Measurements from ENCODE around the gene MTO1.
"Not testable (repeated sequence)": the region's sequence is repeated elsewhere in the genome, so short reads cannot be mapped to it uniquely, and the experiment has no call there.

MTO1 gene, protein sequence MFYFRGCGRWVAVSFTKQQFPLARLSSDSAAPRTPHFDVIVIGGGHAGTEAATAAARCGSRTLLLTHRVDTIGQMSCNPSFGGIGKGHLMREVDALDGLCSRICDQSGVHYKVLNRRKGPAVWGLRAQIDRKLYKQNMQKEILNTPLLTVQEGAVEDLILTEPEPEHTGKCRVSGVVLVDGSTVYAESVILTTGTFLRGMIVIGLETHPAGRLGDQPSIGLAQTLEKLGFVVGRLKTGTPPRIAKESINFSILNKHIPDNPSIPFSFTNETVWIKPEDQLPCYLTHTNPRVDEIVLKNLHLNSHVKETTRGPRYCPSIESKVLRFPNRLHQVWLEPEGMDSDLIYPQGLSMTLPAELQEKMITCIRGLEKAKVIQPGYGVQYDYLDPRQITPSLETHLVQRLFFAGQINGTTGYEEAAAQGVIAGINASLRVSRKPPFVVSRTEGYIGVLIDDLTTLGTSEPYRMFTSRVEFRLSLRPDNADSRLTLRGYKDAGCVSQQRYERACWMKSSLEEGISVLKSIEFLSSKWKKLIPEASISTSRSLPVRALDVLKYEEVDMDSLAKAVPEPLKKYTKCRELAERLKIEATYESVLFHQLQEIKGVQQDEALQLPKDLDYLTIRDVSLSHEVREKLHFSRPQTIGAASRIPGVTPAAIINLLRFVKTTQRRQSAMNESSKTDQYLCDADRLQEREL

DNA sequence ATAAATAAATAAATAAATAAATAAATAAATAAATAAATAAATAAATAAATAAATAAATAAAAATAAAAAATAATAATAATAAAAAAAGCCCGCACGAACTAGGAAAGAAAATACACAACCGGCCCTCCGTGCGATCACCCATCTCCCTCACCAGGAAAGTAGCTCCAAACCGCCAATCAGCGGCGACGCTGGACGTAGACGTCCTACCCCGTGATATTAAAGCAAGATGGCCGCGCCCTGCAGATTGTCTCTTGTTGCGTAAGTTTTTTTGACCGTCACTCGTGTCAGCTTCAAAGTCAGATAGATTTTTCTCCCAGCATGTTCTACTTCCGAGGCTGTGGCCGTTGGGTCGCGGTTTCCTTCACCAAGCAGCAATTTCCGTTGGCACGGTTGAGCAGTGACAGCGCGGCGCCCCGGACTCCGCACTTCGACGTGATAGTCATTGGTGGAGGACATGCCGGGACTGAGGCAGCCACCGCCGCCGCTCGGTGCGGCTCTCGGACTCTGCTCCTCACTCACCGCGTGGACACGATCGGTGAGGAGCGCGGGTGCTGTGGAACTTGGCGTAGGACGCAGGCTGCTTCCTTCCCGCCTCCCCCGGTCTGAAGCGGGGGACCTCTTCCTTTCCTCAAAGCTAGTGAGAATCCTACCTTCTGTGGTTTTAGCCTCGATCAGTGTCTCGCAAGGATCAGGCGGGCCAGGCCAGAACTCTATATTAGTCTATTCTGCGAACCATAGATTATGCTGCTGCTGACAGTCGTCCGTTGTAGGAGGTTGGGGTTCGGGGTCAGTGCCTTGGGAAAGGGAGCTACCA lies at the start of gene MTO1:
MTO1 (plus strand) TSS at position 201 of the 814 bp plus-strand sequence; CDS start at position 319, 118 bp downstream.
- peak; percentile 84 to 92 (median 90) for DNase-seq

DNA sequence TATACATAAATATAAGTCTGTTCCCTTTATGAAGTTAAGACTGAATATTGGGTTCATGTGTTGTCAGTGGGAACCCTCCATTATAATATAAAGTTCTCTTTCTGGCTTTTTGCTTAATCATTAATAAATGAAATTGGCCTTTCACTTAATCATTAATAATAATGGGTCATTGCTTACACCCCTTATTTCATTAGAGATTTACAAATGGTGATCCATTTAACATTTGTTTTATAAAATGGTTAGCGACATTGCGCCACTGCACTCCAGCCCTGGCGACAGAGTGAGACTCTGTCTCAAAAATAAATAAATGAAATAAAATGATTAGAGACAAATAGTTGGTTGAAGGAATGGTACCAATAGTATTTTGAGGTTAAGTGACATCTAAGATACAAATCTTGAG lies 48.4 kb upstream of the MTO1 start:
- no peak for DNase-seq

DNA sequence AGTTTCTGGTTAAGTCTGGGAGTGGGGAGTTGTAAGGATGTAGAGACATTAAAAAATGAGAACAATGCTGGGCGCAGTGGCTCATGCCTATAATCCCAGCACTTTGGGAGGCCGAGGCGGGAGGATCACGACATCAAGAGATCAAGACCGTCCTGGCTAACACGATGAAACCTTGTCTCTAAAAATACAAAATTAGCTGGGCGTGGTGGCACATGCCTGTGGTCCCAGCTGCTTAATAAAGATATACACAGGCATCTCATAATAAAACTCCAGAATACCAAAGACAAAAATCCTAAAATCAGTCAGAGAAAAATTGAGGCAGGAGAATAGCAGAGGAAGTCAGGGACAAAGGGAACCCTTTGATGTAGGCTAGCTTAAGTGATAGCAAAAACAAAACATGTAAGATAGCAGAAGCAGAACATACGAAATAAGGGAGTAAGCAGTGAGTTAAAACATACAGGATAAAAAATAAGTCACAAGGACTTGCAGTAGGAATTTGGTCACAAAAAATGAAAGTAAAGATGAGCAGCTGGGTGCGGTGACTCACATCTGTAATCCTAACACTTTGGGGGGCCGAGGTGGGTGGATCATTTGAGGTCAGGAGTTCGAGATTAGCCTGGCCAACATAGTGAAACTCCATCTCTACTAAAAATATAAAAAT lies 43.3 kb upstream of the MTO1 start:
- no peak for DNase-seq

DNA sequence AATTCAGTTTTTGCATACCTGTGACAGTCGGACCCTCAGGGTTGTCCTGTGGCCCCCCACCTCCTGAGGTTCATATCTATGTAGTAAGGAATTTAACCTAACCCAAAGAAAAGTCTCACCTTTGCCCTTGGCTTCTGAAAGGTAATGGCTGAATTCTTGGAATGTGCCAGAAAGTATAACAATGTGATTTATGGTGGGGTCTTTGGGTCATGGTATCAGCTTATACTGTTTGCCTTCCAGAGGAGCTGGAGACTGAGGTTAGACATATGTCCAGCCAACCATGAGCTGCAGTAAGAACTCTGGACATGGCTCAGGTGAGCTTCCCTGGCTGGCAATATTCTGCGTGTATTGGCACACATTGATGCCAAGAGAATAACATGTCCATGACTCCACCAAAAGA lies 40.0 kb upstream of the MTO1 start:
- no peak for DNase-seq

DNA sequence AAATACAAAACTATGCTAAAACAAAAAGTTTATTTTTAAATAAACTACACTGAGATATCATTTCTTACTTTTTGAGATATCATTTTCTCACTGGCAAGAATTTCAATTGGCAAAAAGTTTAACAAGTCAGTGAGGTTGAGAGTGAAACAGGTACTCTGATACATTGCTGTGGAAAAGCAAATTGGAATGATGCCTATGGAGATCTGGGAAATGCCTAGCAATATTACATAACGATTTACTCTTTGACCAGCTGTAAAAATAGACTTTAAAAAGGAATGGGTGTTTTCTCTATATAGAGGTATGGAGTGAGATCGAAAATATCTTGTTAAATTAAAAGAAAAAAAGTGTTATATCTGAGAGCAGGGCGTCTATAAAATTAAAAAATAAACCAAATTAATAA lies 26.3 kb upstream of the MTO1 start:
- DNase-seq: no peak

DNA sequence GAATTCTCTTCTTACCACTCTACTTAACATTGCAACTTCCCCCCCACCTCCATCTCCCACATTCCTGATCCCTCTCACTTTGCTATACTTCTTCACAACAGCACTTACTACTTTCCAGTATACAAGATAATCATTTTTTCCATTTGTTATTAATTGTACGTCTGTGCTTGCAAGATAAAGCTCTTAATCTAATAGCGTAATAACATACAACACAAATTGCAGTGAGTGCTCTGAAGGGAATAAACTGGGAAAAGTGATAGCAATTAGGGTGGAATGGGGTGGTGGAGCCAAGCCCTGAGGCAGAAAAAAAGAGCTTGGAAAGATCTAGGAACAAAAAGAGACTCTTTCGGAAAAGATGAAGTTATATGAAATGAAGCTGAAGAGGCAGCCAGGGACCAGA lies 18.0 kb upstream of the MTO1 start:
- no peak for DNase-seq

DNA sequence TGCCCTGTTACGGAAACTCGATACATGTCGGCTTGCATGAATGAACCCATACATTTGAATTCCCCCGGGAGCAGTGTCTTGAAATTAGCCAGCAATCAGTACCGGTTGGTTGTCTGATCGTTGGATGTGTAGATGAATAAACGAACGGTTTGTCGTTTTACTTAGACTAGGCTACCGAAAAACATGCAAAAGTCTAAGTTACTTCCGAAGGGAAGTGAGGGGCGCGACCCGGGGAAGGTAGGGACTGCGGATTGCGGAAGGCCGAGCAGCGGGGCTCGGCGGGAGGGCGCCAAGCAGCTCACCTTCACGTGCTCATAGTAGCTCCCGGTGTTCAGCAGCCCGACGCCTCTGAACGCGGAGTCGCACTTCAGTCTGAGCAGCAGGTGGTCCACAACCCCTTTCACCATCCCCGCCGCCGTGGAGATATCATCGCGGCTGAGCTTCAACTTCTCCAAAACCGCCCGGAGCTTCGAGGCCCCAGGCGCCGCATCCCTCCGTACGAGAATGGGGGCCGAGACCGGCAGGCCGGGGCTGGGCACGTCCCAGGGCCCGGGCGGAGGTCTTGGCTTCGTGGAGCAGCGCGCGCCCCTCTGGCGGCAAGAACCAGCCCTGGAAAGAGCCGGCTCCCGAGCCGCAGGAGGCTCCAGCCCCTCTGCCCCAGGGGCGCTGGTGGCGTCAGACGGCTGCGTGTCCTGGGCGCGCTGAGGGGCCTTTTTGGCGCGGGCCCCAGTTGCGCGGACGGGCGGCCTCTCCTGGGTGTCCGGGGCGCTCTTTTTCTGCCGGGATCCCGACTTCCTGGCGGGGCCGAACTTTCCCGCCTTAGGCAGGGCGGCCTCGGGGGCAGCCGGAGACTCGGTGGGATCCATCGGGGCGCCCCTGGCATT lies 10.1 kb upstream of the MTO1 start:
- peak; percentile 38 to 92 (median 91) for DNase-seq

DNA sequence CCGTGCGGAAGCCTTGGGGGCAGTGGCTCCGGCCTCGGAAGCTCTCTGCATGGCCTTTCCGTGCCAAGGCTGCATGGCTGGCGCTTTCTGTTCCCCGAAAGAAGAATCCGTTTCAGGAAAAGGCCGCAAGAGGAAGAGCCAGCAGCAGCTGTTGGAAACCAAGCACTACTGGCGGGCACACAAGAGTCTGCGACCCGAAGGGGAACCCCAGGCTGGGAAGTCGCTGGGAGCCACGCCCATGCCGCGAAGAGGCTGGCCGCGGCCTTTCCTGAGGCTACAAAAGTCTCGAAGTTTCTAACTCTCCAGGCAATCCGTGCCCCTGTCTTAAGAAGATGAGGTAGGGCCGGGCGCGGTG lies 9.5 kb upstream of the MTO1 start, which contains the start of gene CGAS:
CGAS (minus strand) TSS at position 191 of the 355 bp plus-strand sequence; CDS start at position 75, 116 bp downstream.
- peak in 2 of 3 experiments; percentile 90 to 91 for DNase-seq

DNA sequence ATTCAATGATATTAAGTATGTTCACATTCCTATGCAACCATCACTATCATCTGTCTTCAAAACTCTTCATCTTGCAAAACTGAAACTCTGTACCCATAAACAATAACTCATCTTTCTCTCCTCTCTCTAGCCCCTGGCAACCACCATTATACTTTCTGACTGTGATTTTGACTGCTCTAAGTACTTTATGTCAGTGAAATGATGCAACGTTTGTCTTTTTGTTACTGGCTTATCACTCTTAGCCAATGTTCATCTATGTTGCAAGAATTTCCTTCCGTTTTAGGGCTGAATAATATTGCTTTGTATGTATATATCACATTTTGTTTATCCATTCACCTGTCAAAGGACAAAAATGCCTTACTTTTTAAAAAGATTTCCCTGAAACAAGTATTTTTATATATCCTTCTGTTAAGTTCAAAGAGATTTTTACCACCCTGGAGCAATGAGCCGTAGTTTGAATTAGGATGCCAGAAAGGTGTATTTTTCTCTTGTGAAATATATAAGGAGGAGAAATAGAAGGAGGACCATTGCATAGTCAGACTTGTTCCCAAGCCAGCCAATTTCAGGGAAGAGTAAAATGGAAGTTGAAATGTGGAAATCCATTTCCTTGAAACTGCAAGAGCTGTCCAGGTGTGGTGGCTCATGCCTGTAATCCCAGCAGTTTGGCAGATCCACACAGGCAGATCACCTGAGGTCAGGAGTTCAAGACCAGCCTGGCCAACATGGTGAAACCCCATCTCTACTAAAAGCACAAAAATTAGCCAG lies 5.5 kb upstream of the MTO1 start:
- DNase-seq: no peak

DNA sequence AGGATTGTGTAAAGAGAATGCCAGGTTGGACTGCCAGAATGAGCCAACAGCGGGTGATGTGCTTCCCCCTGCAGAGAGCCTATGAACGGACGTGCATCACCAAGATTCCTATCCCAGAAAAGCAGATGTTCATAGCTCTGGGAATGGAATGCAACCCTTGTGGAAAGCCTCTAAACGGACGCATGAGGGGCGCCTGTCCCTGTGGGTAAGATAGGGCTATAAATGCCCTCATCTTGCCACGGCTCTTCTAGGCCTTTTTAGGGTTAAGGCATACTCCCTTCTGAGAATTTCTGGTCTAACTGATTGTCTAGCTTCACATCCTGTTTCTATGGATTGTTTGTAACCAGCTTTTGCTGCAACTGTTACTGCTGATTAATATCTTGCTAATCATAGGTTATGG lies 2.1 kb upstream of the MTO1 start:
- not testable (repeated sequence) for DNase-seq

DNA sequence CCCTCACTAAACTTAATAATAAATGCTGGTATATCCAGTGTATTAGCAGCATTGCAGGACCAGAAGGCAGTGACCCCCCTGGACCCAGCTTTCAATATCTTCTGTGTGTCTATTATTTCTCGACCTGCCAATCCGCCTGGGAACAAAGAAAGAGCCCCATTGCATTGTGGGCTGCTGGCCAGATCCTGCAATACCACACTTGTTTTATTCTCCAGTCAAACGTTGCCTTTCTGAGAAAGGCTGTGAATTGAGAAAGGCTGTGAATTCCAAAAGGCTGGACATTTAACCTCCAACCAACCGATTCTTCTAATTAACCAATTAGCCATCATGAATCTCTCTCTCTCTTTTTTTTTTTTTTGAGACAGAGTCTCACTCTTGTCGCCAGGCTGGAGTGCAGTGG lies 1.5 kb upstream of the MTO1 start:
- no peak for DNase-seq

DNA sequence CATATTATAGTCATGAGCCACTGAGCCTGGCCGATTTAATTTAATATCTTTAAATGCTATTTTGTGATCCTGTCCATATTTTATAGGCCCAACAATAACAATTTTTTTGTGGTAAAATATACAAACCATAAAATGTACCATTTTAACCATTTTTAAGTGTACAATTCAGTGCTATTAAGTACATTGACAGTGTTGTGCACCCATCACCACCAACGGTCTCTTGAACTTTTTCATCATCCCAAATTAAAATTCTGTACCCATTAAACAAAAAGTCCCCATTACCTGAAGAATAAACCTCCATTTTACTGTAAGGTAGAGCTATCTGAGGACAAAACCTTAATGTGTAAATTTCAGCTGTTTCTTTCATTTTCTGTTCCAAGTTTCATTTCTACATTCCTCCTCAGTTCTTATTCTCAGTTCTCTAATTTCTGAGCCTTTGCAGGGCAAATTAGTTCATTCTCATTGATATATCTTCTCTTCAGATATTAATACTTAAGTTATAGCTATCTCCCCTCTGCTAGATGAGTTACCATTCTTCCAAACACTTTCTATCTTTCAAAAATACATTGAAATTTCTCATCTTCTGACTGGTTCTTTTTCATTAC lies 10.3 kb downstream of the MTO1 start:
- DNase-seq: no peak

DNA sequence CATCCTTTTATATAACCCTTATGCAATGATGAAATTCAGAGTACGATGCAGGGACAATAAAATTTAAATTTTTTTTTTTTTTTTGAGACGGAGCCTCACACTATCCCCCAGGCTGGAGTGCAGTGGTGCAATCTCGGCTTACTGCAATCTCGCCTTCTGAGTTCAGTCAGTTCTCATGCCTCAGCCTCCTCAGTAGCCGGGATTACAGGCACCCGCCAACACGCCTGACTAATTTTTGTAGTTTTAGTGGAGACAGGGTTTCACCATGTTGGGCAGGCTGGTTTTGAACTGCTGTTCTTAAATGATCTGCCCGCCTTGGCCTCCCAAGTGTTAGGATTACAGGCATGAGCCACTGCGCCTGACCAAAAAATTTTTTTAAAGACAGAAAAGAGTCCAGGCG lies 15.2 kb downstream of the MTO1 start:
- no peak for DNase-seq

DNA sequence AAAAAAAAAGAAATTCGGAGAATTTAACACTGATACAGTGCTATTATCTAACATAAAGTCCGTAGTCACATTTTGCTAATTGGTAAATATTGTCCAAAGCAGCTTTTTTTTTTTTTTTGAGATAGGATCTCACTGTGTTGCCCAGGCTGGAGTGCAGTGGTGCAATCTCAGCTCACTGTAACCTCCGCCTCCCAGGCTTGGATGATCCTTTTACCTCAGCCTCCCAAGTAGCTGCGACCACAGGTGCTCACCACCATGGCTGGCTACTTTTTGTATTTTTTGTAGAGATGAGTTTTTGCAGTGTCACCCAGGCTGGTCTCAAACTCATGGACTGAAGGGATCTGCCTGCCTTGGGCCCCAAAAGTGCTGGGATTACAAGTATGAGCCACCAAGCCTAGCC lies 15.9 kb downstream of the MTO1 start:
- DNase-seq: no peak

DNA sequence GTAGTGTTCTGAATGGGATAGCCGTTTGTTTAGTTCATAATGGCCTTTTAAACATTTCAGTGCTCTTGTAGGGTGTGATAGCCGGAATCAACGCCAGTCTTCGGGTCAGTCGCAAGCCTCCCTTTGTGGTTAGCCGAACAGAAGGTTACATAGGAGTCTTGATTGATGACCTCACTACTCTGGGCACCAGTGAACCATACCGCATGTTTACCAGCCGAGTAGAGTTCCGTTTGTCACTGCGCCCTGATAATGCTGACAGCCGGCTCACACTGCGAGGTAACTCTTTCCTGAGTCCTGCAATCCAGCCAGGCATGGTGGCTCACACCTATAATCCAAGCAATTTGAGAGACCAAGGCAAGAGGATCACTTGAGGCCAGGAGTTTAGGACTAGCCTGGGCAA lies 20.4 kb downstream of the MTO1 start:
- no peak for DNase-seq

DNA sequence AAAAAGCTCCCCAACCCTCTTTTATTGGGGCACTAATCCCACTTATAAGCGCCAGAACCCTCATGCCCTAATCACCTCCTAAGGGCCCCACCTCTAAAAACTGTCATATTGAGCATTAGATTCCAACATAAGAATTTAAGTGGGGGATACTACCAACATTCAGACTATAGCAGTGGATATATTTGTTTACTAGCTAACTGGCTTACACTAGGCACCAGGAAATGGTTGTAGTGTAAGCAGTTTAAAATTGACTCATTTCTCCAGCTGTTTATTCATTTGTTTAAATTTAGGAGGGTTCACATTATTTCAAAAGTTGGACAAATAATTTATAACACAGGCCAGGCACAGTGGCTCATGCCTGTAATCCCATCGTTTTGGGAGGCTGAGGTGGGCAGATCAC lies 22.9 kb downstream of the MTO1 start:
- DNase-seq: no peak

DNA sequence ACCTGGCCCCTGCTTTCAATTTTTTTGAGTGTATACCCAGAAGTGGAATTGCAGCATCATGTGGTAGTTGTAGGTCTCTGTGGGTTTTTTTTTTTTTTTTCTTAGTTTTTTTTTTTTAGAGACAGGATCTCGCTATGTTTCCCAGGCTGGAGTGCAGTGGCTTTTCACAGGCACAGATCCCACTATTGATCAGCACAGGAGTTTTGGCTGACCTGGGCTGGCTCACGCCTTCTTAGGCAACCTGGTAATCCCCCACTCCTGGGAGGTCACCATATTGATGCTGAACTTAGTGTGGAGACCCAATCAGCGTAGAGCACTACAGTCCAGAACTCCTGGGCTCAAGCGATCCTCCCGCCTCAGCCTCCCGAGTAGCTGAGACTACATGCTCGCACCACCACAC lies 25.9 kb downstream of the MTO1 start:
- DNase-seq: no peak

DNA sequence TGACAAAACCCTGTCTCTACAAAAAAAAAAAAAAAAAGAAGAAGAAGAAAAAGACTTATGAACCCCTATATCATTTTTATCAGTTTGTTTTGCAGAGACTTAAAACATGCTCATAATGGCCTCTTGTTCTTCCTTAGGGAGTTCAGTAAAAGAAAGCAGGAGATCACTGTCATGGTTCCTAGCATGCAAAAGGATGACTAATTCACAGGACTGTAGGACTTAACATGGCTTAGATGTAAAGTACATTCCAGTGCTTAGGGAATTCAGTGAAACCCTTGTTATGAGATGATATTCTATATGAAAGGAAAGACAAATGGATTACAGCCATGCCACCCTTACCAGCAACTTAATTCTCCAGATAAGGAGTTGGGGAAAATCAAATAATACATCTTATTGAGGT lies 29.8 kb downstream of the MTO1 start:
- no peak for DNase-seq

DNA sequence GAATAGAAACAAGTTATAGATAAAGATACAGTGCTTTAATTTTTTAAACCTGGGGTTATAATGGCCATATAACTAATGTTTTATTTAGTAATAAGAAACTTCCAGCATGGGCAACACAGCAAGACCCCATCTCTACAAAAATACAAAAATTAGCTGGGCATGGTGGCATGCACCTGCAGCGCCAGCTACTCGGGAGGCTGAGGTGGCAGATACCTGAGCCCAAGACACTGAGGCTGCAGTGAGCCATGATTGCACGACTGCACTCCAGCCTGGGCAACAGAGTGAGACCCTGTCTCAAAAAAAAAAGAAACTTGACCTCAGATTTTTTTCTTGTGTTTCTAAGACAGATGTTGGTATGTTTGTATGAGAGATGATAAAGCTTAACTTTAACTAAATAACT lies 36.4 kb downstream of the MTO1 start:
- DNase-seq: no peak

DNA sequence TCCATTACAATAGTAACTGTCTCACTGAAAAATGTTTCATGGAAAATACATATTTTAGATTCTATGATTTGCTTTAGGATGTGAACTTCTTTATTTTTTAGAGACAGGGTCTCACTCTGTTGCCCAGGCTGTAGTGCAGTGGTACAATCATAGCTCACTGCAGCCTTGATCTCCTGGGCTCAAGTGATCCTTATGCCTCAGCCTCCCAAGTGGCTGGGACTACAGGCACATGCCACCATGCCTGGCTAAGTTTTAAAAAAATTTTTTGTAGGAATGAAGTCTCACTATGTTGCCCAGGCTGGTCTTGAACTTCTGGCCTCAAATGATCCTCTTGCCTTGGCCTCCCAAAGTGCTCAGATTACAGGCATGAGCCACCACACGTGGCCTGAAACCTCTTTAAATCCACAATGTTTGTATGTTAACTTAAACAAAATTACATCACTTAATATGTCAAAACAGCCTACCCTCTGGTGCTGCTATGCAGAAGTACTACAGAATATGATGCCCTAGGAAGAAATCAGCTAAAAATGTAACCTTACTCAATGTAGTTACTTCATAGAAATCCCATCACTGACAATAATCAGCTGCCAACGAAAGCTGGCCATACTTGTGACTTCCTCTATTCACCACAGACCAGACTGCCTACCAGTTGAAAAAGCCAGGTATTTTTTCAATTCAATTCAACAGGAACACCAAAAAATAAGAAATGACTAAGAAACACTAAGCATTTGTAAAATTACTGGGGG lies 41.7 kb downstream of the MTO1 start:
- DNase-seq: no peak
